GM19452 (cell line): ENCODE measurements around the gene ELOB.

Experiments
- ATAC-seq: cut with Tn5 transposase; IDR thresholded peaks from one replicate; pipeline ENCODE4 v1.9.1; 2021; ENCODE audit not compliant: unreplicated experiment

Gene ELOB

GRCh38 chr16:2811703-2812471, 34.8 kb upstream of the ELOB start:
- ATAC-seq, result no peak

GRCh38 chr16:2810651-2811050, 33.6 kb upstream of the ELOB start:
- no peak for ATAC-seq

- ATAC-seq, result no peak
These were observed 32.2 kb upstream of the ELOB start for GRCh38 chr16:2809149-2809760.

GRCh38 chr16:2808181-2808580, 31.1 kb upstream of the ELOB start:
- no peak for ATAC-seq

GRCh38 chr16:2806286-2806685, 29.2 kb upstream of the ELOB start:
- no peak for ATAC-seq

- ATAC-seq, result no peak
These were observed 27.6 kb upstream of the ELOB start for GRCh38 chr16:2804728-2805127.

GRCh38 chr16:2803545-2804195, 26.6 kb upstream of the ELOB start:
- ATAC-seq, result no peak

- ATAC-seq, result no peak
These were observed 22.8 kb upstream of the ELOB start for GRCh38 chr16:2799859-2800226.

GRCh38 chr16:2799205-2799858, 22.3 kb upstream of the ELOB start:
- no peak for ATAC-seq

GRCh38 chr16:2798723-2799204, 21.7 kb upstream of the ELOB start:
- ATAC-seq, result no peak

GRCh38 chr16:2795395-2796143, 18.5 kb upstream of the ELOB start:
- ATAC-seq, result no peak

- ATAC-seq, result no peak
These were observed 15.9 kb upstream of the ELOB start for GRCh38 chr16:2792940-2793339.

GRCh38 chr16:2791174-2791573, 14.1 kb upstream of the ELOB start:
- no peak for ATAC-seq

GRCh38 chr16:2790631-2791030, 13.6 kb upstream of the ELOB start:
- no peak for ATAC-seq

GRCh38 chr16:2787961-2788360, 10.9 kb upstream of the ELOB start:
- no peak for ATAC-seq

- ATAC-seq, result no peak
These were observed 10.3 kb upstream of the ELOB start, which contains the start of gene PRSS33 for GRCh38 chr16:2787406-2787805. Gene PRSS33, minus strand, starts transcription at chr16:2787560. Its CDS starts 1,013 bp downstream, at chr16:2786547.

- no peak for ATAC-seq
These were observed 9.7 kb upstream of the ELOB start for GRCh38 chr16:2786826-2787151.

GRCh38 chr16:2786061-2786825, 9.2 kb upstream of the ELOB start:
- ATAC-seq, result no peak

GRCh38 chr16:2785101-2785991, 8.3 kb upstream of the ELOB start:
- no peak for ATAC-seq
